Measurements from ENCODE around the gene PLAAT1.

DNA sequence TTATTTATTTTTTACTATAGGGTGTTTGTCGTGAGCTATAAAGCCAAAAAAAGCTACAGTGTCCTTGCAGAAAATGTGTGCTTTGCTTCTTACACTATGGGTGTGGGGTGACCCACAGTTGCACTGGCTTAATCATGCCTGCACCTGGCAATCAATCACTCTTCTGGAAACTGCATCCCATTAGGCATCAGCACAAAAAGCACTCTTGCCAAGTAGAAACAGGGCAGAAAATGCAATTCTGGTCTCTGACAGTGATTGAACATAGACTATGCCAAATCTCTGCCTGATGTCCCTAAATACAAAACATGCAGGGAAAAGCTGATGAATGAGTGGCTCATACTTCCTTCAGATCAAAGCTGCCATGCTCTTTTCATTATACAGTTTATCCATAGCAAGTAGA is 30.4 kb upstream of the PLAAT1 start:
- no peak for TF ChIP-seq CBFB (IDR thresholded peaks at IDR 0.05; ENCODE audit: low read depth)
- no peak for TF ChIP-seq ZSCAN29 (IDR thresholded peaks at IDR 0.05)
- no peak for TF ChIP-seq POLR2AphosphoS2 (IDR thresholded peaks at IDR 0.05; ENCODE audit: low read depth, low read length)
- no peak for TF ChIP-seq BRCA1 (IDR thresholded peaks at IDR 0.05; ENCODE audit: low read depth, low read length)

Data from GM12878 (cell line).